NCI-H1092 (cell line): ENCODE results near the gene AGRN.

Experiments used
- DNase-seq: peaks from one replicate; lab custom pipeline; 2025; lab: John Stamatoyannopoulos, UW

Gene AGRN

DNA sequence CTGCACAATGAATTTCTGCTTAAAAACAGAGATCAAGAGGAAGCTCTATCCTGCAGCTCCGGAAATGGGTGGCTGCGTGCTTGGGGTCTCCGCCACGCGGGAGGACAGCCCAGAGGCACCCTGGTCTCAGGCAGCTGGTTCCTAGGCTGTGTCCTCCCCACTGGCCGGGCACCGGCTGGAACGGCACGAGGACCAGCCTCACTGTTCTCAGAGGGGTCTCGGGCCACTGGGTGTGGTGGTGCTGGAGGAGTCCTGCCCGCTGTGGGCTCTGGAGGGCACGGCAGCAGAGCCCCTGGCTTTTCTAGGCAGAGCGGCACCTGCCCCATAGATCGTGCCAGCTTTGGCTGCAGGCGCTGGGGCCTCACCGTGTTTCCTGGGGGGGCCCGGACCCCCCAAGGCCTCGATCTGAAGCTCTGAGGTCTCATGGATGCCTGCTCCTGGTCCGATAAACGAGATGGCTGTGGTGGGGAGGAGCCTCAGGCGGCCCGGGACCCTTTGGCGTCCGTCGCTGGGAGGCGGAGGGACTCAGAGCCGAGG, 62.4 kb downstream of the AGRN start:
- DNase-seq = no peak

DNA sequence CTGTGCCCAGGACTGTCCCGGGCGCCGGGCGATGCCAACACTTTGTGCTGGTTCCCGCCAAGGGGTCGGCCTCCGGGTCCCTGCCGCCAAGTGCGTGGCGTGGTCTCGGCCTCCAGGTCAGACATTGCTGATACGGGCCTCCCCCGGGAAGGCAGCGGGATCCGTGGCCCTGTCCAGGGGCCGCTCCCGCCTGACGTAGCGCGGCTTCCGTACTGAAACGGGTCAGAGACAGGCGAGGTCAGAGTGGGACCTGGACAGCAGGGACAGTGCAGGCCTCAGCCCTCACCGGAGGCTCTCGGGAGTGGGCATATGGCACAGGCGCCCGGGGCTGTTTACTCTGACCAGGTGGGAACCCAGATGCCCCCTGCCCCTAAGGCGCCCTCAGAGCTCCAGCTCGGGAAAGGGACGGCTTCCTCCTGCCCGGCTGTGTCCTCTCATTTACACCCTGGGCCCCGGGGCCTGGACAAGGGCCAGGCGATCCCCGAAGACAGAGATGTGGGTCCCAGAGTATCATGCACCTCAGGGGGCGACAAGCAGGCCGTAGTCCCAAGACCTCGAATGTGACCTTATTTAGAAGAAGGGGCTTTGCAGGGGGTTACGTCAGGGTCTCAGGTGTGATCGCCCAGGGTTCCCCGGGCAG, 63.0 kb downstream of the AGRN start:
- DNase-seq = no peak

DNA sequence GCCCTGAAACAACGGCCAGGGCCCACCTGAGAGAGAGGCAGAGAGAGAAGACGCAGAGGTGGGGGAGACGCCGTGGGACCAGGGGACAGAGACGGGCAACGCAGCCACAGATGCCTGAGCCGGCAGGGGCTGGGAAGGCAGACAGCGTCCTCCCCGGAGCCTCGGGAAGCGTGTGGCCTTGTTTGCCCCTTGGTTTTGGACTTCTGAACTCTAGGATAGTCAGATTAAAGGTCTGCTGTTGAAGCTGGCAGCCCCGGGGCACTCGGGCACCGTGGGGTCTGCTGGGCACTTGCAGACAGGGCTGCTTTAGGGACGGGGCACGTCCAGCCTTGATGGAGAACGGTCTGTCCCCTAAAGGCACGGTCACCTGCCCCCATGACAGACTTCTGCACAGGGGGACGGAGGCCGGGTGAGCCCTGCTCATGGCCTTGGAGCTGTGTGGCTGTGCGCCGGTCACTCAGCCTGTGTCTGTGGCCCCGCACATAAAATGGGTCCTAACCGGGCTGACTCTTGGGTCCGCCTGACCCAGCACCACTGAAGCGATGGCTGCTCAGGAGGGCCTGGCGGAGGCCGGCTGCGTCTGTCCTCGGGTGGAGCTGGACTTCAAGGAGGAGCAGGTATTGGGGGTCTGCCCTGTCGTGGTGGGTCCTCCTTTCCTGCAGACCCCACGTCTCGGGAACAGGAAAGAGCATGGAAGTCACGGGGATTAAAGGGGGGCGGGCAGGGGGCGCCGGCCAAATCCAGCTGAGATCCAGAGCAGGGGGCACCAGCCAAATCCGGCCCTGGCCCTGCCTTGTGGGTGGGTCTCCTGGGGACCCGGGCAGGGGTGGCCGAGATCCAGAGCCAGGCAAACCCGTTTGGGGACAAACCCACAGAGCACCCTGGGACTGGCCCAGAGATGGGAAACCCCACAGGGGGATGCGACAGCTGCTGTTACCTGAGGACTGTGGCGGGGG, 63.8 kb downstream of the AGRN start:
- DNase-seq = no peak

DNA sequence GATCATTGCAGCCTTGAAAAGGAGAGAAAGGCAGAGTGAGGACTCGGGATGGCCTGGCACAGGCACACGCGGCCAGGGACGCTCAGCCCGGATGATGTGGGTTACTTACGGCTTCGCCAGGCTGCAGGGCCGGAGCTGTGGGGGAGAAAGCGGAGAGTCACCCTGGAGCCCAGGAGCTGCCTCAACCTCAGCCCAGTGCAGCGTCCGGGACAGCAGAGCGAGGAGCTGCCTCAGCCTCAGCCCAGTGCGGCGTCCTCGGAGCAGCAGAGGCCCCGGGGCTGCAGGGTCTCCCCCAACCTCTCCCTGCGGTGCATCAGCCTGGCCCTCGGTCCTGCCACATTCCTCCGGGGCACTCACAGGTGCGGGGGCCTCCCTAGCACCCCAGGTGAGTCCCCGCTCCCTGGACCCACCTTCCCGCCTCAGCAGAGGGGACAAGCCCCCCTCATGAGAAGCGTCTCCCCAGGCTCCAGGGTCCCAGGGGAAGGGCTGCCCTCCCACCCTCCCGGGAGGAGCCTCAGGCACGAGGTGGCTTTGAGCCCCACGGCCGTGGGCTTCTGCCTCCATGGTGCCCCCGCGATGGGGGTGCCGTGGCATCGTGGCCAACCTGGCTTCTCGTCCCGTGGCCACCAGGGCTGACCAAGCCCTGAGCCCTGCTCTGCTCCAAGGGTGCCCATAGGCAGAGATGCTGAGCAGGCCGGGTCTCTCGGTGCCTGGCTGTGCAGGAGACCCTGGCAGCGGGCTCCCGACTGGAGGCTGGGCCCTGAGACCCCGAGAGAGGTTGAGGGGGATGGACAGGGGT, 64.7 kb downstream of the AGRN start:
- no peak for DNase-seq

DNA sequence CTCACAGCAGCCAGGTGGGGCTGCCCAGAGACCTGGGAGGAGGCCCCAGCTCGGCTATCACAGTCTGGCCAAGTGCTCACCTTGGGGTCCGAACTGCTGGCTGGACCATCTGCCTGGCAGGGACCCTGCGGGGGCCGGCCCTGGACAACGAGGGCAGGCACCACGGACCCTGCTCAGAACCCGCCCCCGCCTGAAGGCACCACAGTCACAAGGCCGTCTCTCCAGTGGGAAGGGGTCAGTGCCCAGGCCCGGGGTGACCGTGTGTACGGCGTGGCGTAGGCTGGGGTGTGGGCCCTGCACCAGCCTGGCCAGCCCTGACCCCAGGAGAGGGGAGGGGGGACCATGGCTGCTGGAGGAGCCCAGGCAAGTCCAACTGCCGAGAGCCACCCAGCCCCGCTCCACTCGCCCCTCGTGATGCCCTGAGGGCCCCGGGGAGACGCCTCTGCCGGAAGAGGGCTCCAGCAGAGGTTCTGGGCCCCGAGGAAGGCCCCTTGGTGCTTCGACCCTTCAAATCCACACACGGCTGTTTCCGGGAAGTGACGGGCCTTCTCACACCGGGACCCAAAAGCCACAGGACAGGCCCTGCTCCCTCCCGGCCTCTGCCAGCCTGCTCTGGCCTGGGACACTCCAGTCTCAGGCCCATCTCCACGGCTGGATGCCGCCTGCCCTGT, 65.4 kb downstream of the AGRN start:
- no peak for DNase-seq

DNA sequence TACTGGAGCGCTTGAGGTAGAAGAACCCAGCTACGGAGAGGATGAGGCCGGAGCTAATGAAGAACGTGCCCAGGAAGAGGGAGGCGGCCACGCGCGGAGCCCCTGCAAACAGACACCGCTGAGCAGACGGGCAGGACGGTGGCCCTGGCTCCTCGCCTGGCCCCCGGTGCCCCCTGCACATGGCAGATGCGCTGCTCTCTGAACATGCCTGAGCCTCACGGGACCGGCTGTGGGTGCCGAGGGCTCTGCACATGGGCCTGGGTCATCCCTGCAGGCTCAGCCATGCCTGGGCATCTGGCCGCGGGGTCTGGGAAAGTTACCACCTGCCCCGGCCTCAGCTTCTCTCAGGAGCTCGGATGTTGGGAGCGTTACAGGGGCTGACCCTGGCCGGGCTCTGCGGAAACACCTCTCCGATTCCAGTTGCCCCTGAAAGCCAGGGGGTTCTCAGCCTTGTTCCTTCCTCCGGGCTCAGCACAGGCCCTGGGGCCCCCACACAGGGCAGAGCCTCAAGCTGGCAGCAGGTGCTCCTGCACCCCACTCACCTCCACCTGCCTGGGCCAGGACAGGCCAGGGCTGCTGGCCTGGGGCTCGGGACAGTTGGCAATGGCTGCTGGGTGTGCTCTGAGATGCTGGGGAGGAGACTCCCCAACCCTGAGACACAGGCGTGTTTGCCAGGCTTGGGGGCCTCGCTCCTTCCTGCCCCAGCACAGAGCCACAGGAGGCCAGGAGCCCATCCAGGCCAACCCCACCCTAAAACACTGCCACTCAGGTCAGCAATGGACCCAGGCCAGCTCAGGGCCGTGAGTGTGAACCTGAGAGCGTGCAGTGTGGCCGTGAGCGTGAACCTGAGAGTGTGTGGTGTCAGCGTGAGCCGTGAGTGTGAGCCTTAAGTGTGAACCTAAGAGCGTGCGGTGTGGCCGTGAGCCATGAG, 66.3 kb downstream of the AGRN start:
- no peak for DNase-seq

DNA sequence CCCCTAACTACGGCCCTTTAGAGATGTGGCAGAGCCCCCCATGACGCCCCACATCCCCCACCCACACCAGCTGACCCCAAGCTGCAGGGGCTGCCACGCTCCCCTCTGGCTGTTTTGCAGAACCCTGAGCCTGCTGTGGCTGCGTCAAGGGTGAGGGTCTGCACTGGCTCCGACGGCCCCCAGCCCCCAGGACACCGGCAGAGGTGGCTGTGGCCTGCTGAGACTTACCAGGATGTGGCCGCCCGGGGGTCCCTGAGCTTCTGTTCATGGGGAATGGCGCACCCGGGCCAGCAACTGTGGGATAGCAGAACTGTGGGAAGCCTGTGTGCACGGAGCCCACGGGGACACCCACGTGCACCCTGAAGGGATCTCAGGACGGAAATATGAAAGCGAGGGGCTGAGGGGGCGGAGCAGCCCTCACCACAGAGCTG, 67.0 kb downstream of the AGRN start:
- no peak for DNase-seq

DNA sequence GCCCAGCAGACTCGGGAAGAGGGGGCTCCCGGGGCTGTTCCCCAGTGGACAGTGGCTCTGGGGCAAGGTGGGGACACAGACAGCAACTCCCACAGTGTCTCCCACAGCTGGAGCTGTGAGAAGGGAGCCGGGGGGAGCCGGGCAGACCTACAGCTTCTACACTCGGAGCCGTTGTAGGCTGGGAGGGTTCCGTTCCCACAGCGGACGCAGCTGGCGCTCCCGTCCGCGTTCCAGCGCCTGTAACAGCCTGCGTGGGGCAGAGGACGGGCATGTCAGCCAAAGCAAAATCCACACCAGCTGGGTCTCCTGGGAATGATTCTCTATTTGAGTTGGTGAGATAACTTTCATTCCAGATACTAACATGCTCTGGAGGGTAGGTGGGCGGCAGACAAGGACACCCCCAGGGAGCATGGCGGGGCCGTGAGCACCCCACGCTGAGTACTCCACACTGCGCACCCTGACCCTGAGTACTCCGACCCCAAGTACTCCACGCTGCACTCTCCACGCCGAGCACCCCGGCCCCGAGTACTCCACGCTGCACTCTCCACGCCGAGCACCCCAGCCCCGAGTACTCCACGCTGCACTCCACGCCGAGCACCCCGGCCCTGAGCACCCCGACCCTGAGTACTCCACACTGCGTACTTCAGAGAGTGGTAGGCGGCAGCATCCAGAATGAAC, 67.6 kb downstream of the AGRN start:
- no peak for DNase-seq

DNA sequence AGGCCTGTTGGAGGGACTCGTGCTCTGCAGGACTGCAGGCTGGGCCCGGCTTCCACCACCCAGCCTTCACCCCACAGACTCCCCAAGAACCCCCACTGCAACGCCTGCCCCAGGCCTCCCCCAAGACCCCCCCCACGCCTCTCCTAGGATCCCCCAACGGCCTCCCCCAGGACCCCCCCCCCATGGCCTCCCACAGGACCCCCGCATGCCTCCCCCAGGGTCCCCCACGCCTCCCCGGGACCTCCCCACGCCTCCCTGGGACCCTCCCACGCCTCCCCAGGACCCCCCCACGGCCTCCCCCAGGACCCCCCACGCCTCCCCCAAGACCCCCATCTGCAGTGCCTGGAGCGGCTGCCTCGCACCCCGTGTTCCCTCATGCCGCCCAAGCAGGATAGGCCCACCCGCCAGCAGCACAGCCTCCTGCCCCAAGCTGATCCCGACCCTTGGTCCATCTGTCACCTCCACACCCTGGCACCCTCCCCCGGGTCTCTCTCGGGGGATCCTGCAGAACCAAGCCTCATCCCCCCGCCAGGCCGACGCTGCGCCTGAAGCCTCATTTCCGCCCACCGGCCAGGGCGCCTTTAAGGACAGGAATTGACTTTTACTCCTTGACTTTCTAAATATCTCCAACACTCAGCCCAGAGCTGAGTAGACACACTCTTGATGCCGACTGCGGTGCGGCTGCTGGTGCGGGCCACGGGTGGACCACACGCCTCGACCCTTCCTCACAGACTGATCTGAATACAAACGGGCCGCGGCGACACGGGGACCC, 68.3 kb downstream of the AGRN start:
- DNase-seq = no peak

DNA sequence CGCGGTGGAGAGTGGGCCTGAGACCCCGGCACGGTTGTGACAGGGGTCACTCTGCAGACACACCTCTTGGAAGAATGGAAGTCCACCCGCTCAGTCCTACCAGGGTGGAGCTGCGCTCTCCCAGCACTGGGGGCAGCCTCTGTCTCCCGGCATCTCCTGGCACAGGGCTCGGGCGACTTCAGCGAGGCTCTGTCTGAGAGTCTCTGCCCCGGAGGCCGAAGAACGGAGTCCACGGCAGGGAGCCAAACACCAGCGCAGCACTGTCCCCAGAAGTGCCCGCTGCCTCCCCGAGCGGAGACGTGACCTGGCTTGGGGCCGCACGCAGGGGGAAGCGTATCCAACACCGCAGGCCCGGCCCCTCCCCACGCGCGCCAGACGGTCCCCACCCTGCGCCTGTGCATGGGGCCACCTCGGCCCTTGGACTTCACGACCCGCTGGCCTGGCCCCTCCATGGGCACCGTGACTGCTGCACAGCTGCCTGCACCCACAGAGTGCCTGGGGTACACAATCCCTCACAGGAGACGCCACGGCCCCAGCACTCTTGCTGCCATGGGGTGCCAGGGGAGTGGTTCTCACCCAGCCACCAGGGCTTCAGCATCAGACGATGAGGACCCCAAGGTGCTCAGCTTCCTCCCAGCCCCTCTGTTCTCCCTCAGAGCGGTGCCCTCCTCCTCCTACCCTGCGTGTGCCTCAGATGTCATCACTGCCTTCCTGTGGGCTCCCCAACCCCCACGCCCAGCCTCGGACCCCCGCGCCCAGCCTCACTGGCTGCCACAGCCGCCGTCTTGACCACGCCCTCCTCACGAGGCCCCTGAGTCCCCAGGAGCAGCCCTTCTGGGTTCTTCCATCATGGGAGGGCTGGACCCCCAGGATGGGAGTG, 69.1 kb downstream of the AGRN start:
- DNase-seq = no peak

DNA sequence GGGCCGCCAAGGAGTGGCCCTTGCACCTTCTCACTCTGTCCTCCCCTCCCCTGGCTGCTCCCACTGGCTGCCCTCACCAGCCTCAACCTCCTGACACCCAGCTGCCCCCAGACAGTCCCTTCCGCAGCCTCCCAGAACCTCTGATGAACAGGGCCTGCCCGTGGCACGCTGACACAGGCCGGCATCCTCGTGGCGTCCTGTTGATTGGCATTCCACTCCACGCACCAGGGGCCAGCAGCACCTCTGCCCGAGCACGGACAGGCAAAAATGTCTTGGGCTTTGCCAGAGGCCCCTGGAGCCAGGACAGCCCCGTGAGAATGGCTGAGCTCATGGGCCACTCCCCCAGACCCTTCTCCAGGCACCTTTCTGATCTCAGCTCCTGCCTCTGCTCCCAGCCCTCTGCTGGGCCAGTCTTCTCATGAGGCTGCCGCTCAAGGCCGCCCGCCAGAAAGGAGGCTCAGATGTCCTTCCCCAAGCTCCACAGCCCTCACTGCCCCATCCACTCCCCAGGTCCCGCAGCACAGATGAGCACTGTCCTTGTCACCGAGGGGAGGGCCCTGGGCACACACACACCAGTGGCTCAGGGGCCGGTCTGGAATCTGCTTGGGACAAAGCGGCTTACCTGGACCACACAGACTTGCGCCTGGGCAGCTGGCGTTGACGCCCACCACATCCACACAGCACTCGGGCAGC, 70.0 kb downstream of the AGRN start:
- no peak for DNase-seq

DNA sequence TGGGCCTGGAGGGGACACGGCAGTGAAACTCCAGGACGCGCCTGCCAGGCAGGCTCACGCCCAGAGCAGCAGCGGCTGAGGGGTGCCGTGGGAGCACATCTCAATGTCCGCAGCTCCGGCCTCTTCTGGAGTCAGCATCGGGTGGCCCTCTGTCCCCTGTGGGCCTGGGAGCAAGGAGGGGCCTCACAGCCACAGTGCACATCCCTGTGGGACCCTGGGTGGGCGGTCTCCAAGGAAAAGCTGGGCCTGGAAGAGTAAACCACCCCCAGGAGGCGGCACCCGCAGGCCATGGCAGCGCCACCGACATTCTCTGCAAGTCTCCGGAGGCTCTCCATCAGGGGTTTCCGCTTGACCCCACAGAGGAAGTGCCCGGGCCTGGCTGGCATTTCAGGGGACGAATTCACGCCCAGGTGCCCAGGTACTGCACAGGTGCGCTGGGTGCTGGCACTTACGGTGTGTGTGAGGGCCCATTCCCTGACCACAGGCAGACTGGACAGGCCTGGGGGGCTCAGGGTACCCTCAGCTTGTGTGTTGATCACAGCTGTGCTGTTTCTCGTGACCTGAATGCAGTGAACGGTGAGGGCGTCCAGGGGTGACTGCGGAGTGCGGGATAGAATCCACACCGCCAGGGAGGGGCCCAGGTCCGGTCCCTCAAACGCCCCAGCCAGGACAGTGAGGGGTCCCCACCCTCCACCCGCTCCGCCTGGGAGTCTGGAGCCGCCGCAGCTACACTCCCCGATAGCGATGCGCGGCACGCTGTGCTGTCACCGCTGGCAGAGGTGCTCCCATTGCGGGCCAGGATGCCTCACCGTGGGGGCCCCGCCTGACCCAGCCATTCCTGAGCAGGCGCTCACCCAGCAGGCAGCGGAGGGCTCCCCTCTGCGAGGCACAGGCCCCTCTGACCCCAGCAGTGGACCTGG, 70.8 kb downstream of the AGRN start:
- no peak for DNase-seq

DNA sequence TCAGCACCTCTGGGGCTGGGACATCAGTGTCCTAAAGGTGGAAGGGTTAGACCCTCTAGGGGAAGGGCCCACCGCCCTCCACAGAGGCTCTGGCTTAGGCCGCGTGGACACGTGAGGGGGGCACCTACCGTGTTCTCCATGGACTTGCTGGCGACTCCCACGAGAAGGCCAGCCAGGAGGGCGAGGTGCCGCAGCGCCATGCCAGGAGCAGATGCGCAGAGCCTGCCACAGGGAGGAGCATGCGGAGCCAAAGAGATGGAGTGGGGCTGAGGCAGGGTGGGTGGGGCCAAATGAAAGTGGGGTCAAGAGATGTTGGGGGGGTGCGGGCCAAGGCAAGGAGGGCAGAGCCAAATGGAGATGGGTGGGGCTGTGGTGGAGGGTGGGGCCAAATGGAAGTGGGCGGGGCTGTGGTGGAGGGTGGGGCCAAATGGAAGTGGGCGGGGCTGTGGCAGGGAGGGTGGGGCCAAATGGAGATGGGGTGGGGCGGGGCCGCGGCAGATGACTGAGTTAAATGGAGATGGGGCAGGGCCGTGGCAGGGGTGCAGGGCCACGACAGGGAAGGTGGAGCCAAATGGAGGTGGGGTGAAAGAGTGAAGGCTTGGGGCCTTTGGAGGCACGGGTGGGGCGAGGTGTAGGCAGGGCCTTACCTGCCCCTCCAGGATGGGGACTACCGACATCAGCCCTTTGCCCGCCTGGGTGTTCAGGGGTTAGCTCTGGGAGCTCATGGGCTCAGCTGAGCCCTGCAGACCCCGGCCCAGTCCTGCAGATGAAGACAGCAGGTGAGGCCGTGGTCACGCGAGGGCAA, 71.6 kb downstream of the AGRN start:
- DNase-seq = no peak

DNA sequence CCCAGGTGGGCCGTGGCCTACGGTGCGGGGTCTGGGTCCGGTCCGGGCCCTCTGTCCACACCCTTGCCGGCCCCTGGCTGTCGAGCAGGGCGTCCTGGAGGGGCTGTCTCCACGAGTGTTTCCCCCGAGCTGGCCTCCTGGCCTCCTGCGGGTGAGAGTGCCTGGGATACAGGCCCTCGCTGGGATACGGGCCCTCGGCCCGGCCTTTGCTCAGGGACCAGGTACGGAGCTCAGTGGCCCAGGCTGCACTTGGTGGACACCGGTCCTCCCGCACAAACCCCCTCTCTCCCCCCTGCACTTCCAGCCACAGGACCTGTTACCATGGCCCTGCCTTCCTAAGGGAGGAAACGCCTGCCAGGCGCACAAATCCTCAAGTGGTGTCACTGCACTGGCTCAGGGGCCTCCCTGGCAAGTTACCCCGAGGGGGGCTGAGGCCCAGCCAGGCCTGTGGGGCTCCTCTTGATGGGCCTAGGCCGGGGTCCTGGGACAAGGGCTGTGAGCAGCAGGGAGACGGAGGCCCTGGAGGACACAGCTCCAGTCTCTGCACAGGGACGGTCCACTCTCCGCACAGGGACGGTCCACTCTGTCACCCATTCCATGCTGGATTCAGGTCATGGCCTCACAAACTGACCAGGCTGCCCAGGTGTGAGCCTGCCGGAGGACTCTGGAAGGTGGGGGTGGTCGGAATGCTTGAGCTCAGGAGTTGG, 72.4 kb downstream of the AGRN start:
- no peak for DNase-seq
